Astrocyte of the cerebellum (primary cell): ENCODE measurements around the gene SEMA3F.

Experiments used
- DNase-seq: peaks from one replicate; pipeline ENCODE4 v3.0.0-alpha.2; 2011; ENCODE audit warnings: low read depth
- H3K4me3 ChIP-seq: 2 replicates; pipeline ENCODE4 v1.5.1; 2011; ENCODE audit warnings: mild to moderate bottlenecking, low read depth, low read length, moderate library complexity
- in situ Hi-C: cut with HindIII; loops from 2 replicates; pipeline ENCODE4 v1.10.0; 2017; ENCODE audit warnings: low sequenced_read_pairs
- TF ChIP-seq, protein P1 (sequence below): IDR thresholded peaks from 2 replicates; pipeline ENCODE4 v1.5.1; 2012; ENCODE audit warnings: low read length, low read depth, moderate library complexity, mild to moderate bottlenecking; ENCODE audit errors: missing control alignments

Gene SEMA3F

DNA sequence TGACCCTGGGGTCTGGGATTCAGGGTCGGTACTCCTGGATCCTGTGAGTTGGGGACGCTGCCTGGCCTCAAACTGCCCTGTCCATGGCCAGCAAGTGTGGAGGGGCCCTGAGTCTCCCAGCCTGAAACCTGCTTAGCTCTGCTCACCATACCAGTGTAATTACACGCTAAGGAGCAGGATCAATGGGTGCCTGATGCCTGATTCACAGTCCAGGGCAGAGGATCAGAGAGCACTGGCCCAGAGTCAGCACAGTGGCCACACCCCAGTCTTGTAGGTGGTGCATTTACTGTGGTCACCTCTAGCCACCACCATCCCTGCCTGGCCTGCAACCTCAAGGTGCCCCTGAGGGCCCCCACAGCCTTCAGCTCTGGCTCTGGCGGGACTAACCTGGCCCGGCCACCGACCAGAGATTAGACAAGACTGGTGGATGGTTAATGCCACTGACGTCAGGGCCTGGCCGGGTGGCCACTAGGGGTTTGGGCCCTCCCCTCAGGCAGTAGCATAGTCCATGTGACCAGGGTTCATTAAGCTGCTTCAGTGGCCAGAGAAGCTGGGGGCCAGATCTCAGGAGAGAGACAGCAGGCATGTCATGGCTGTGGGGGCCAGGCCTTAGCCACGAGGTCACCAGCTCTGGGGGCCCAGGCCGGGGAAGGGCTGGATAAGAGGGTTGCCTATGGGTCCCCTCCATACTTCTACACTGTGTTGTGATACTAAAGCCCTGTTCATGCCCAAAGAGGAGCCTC, 46.6 kb downstream of the SEMA3F start:
- TF ChIP-seq, protein P1, sequence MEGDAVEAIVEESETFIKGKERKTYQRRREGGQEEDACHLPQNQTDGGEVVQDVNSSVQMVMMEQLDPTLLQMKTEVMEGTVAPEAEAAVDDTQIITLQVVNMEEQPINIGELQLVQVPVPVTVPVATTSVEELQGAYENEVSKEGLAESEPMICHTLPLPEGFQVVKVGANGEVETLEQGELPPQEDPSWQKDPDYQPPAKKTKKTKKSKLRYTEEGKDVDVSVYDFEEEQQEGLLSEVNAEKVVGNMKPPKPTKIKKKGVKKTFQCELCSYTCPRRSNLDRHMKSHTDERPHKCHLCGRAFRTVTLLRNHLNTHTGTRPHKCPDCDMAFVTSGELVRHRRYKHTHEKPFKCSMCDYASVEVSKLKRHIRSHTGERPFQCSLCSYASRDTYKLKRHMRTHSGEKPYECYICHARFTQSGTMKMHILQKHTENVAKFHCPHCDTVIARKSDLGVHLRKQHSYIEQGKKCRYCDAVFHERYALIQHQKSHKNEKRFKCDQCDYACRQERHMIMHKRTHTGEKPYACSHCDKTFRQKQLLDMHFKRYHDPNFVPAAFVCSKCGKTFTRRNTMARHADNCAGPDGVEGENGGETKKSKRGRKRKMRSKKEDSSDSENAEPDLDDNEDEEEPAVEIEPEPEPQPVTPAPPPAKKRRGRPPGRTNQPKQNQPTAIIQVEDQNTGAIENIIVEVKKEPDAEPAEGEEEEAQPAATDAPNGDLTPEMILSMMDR: no peak
- no peak overlapping the region for H3K4me3 ChIP-seq
- no peak for DNase-seq
- in situ Hi-C loops: no loop called here

DNA sequence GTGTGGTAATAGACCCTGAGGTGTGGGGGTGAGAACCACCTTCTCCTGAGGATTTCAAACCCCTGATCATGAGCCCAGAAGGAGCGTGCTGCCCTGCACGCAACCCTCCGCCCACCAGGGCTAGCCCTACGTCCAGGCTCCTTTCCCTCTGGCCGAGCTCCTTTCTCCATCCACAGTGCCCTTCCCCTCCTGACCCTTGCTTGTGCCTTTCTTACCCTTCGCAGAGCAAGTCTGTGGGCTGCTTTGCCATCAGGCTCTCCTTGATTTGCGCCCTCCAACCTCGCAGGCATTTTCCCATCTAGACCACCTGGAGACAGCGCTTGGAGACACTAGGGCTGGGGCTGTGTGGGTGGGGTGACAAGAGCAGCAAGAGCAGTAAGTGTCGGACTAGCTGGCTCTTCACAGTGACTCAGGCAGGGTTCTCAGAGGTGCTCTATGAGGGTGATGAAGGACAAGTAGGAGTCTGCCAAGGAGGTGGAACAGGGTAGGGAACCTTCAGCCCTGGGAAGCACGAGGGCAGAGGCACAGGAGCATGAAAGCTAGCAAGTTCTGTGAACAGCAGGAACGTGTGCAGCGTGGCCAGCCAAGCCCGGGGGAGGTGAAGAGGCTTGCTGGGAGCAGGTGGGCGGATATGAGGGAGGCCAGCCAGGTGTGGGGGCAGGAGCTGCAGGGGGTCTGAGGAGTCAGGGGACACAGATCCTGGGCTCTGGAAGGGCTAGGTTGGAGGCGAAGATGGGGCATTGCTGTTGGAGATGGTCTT, 47.4 kb downstream of the SEMA3F start:
- TF ChIP-seq, protein P1: no peak
- H3K4me3 ChIP-seq: no peak overlapping the region
- in situ Hi-C loops: no loop called here
- DNase-seq: no peak

DNA sequence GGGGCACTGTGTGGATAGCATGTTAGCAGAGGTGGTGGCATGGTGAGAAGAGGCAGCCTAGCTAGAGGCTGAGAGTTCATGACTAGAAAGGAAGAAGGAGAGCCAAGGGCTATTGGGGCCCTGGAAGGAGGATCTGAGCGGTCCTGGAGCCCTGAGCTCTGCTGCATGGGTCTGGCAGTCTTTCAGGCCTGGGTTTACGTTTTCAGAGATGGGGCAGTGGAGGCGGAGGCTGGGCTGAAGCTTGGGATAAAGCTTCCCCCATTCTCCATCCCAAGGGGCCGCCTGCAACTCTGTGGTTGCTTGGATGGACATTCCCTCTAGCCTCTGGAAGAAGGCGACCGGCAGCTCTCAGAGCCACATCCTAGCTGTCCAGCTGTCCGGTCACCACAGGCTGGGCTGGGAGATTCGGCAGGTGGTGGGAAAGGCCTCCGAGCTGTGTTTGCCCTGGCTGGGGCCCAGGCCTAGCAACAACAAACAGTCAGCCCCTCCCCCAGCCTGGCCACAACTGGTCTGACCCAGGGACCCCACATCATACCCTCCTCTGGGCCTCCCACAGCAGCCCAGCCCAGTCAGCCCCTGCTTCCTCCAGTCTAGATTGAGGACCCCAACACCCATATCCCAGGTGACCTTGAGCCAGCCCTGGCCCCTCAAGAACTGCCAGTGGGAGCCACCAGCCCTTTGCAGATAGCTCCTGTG, 48.1 kb downstream of the SEMA3F start:
- in situ Hi-C loops: no loop called here
- TF ChIP-seq, protein P1: no peak
- no peak overlapping the region for H3K4me3 ChIP-seq
- DNase-seq: no peak

DNA sequence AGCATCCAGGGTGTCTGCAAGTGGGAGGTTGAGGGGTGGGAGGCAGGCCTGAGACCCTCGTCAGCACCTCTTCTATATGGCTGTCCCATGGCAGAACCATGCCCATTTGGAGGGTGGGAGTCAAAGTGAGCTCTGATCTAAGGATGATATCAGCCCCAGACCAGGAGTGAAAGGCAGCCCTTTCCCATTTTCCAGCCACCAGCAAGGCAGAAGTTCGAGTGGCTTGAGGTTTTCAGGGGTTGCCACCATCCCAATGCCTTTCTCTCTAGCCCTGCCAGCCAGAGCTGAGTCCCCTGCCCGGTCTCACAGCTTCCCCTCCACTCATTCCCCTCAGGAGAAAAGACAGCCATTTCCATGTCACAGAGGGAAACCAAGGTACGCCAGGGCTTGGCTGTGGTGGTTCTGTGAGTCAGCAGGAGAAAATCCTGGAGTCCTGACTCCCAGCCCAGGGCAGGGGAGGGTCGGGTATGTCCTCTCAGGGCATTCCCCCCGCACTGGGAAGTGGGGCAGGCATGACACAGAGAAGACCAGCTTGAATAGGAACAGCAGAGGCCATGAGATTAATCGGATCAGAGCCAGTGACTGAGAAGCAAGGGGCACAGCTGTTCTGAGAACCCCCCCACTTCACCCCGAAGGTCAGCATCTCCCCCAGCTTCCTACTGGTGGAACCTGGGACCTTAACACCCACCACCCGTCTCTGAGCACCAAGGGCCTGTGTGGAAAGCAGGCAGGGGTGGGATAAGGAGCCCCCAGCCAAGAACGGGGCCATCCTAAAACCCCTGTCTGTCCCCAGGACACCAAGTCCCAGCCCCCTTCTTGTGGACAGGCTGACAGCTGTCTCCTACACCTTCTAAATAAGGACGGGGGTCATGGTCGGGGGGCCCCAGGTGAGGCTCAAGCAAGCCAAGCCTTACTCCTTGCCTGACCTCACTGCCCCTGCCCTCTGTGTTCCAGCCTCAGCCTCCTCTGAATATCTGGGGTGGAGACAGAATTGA, 49.0 kb downstream of the SEMA3F start:
- DNase-seq: no peak
- H3K4me3 ChIP-seq: no peak overlapping the region
- TF ChIP-seq, protein P1: no peak
- in situ Hi-C loops: no loop called here

DNA sequence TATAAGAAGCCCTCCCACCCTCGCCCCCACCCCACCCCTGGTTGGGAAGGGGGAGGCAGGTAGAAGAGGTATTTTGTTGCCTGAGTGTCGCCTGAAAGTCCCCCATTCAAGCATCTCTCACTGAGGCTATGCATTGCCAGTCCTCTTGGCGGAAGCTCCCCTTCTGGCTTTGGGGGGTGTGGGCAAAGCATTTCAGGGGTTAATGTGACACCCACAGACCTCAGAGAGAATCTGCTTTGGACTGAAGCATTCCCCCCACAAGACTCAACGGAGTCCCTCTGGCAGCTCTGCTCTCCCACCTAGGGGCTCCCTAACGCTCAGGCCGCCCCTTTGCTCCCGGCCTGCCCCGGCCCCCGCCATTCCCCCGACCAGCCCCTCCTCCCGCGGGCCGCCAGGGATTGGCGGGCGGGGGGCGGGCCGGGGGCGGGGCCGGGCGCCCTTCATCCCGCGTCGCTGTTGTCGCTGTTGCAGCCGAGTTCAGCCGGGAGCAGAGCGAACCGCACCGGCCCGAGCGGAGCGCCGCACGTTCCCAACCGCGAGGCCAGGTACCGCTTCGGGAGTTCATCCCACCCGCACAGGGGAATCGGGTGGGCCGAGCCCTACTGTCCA, 49.8 kb downstream of the SEMA3F start, which contains the start of gene SLC38A3:
SLC38A3 (plus strand) TSS at position 468 of the 609 bp plus-strand sequence. CDS start 8,929 bp downstream, outside the sequence.
- no peak for DNase-seq
- in situ Hi-C loops: no loop called here
- TF ChIP-seq, protein P1: no peak
- peak within 1 kb of the TSS; percentile 34 for H3K4me3 ChIP-seq
